ENCODE data around the gene MYBBP1A. TPM values are rescaled to one million over a fixed set of nuclear protein-coding genes. Genes with fewer than 3 reads are reported as not detected.

The MYBBP1A gene
- total and polyA plus RNA-seq, 2 of the 8 experiments (the other 6 are each of a cell fraction or from before 2014, with no cell fraction given): 46.8 to 151 TPM

- TF ChIP-seq TCF12 (IDR thresholded peaks at IDR 0.05; ENCODE audit: low read depth, low read length) (no peak), RBBP5 (IDR thresholded peaks at IDR 0.05; ENCODE audit: borderline replicate concordance, low read depth, low read length) (no peak), CREB1 (IDR thresholded peaks at IDR 0.05) (no peak), CTCF (IDR thresholded peaks at IDR 0.05; ENCODE audit: control extremely low read depth in 1 of 3, insufficient read depth in 1 of 3, low read depth in 1 of 3, low read length in 3 of 3) (no peak), CBX5 (IDR thresholded peaks at IDR 0.05; ENCODE audit: low read depth, low read length) (no peak), HDAC6 (IDR thresholded peaks at IDR 0.05; ENCODE audit: low read depth, low read length) (no peak), RAD21 (IDR thresholded peaks at IDR 0.05 in 1 of 2, conservative IDR thresholded peaks at IDR 0.05 in 1 of 2; ENCODE audit: low read depth in 2 of 2, low read length in 2 of 2) (no peak), NANOG (IDR thresholded peaks at IDR 0.05; ENCODE audit: insufficient read depth, low read depth, low read length, poor library complexity, severe bottlenecking) (no peak), GTF2F1 (IDR thresholded peaks at IDR 0.05; ENCODE audit: borderline replicate concordance, low read depth, low read length) (no peak)
Observed at GRCh38 chr17:4562015-4562969, 7.1 kb upstream of the MYBBP1A start (continued).
